GM06990 (cell line): ENCODE measurements around the gene IQSEC3.

Source experiments
- DNase-seq: peaks from one replicate; pipeline ENCODE4 v3.0.0-alpha.2; 2011; ENCODE audit not compliant: insufficient read length; ENCODE audit errors: extremely low read depth
- H3K27me3 ChIP-seq: replicated peaks from 2 replicates; pipeline ENCODE4 v1.6.0; 2011; ENCODE audit warnings: low read length; ENCODE audit not compliant: control insufficient read depth, insufficient read depth
- H3K36me3 ChIP-seq: 2 replicates; pipeline ENCODE4 v1.5.1; 2011; ENCODE audit warnings: low read length; ENCODE audit not compliant: control insufficient read depth, insufficient read depth
- H3K4me3 ChIP-seq: replicated peaks from 2 replicates; pipeline ENCODE4 v1.5.1; 2011; ENCODE audit warnings: low read depth, mild to moderate bottlenecking, control low read depth, low read length
- CTCF ChIP-seq: IDR thresholded peaks from 2 replicates; pipeline ENCODE4 v1.5.1; 2011; ENCODE audit warnings: low read length, control low read depth, mild to moderate bottlenecking, inconsistent platforms; ENCODE audit not compliant: insufficient read depth, poor library complexity, severe bottlenecking

IQSEC3 gene

GRCh38 chr12:120951-121350 lies 54.4 kb downstream of the IQSEC3 start:
- no peak for TF ChIP-seq CTCF
- Histone ChIP-seq H3K4me3 (no peak overlapping the region), H3K27me3 (no peaks in the 10 kb centered on the region; the same call in 1 of the 2 replicates), H3K36me3 (no peaks in the 10 kb centered on the region)
- DNase-seq = no peak

GRCh38 chr12:121647-122046 lies 55.1 kb downstream of the IQSEC3 start:
- no peak for TF ChIP-seq CTCF
- Histone ChIP-seq H3K36me3 (no peaks in the 10 kb centered on the region), H3K4me3 (no peak overlapping the region), H3K27me3 (no peaks in the 10 kb centered on the region; the same call in 1 of the 2 replicates)
- DNase-seq = no peak

DNA sequence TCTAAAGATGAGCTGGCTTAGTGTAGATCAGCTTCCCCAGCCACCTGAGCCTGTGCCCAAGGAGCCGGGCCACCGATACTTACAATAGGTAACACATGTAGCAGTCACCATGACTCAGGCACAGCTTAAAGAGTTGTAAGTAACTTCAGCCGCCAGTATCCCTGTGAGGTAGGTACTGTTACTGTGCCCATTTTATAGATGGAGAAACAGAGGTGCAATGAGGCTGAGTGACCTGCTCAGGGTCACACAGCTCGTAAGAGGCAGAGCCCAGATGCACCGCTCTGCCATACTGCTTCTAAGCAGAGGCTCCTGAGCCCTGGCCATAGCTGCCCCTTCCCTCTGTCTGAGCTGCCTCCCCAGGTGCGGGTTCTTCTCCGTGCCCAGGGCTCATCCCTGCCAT lies 58.5 kb downstream of the IQSEC3 start:
- DNase-seq = no peak
- no peaks in the 10 kb centered on the region for H3K36me3 ChIP-seq
- H3K27me3 ChIP-seq = peaks cover 1% of the 10 kb centered on the region
- H3K4me3 ChIP-seq = no peak overlapping the region
- no peak for TF ChIP-seq CTCF

DNA sequence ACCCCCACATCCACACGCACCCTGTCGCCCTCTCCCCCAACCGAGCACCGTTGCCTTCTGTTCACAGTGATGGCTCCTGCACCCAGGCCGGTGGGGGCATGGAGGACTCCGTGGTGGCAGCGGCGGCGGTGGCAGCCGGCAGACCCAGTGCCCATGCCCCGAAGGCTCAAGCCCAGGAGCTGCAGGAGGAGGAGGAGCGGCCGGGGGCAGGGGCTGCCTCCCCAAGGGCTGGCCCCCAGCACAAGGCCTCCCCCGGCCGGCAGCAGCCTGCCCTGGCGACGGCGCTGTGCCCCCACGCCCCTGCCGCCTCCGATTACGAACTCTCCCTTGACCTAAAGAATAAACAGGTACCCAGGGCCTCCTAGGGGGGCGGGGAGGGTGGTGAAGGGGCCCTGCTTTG lies 59.0 kb downstream of the IQSEC3 start:
- peaks cover 1% of the 10 kb centered on the region for H3K27me3 ChIP-seq
- H3K36me3 ChIP-seq = no peaks in the 10 kb centered on the region
- no peak for TF ChIP-seq CTCF

GRCh38 chr12:128079-128478 lies 61.5 kb downstream of the IQSEC3 start:
- Histone ChIP-seq H3K36me3 (no peaks in the 10 kb centered on the region), H3K4me3 (no peak overlapping the region)
- no peak for TF ChIP-seq CTCF

More for the DNA sequence above, 59.0 kb downstream of the IQSEC3 start:
- DNase-seq = no peak
- H3K4me3 ChIP-seq = no peak overlapping the region

GRCh38 chr12:129001-129400 lies 62.4 kb downstream of the IQSEC3 start:
- Histone ChIP-seq H3K4me3 (no peak overlapping the region), H3K27me3 (peaks cover 1% of the 10 kb centered on the region), H3K36me3 (no peaks in the 10 kb centered on the region)
- DNase-seq = no peak
- no peak for TF ChIP-seq CTCF

More at GRCh38 chr12:128079-128478, 61.5 kb downstream of the IQSEC3 start:
- peaks cover 1% of the 10 kb centered on the region for H3K27me3 ChIP-seq
- DNase-seq = no peak
